GM23338 (cell line): ENCODE measurements around the gene SYCE1L.

ENCODE experiments used
- POLR2AphosphoS5 ChIP-seq: IDR thresholded peaks from 2 replicates; pipeline ENCODE4 v1.6.1; 2016; ENCODE audit warnings: antibody characterized with exemption, low read depth
- STAT1 ChIP-seq: IDR thresholded peaks from one replicate; pipeline ENCODE4 v1.6.1; 2016; ENCODE audit warnings: antibody characterized with exemption; ENCODE audit not compliant: unreplicated experiment
- TF ChIP-seq, protein P1 (sequence below), 2 experiments: fragments of 200-600 bp in 1 of 2; sonication (generic) in 1 of 2; conservative IDR thresholded peaks; 2 replicates each; pipeline versions ENCODE4 v1.5.1 to v1.6.1; 2016 to 2017; ENCODE audit warnings: antibody characterized with exemption in 2 of 2, low read depth in 2 of 2, mild to moderate bottlenecking in 2 of 2, moderate library complexity in 1 of 2

DNA sequence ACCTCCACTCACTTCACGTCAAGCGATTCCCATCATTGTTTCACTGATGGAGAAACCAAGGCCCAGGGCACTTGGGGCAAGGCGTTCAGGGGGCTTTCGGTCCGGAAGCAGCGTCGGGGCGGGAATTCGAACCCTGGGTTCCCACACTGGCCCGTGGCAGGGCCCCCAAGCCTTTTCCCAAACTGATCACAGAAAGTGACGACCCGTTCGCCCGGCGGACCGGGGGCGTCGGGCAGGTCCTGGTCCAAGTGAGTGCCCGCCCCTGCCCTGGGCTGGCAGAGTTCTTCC, 9.1 kb upstream of the SYCE1L start:
- TF ChIP-seq POLR2AphosphoS5: no peak
- TF ChIP-seq STAT1: no peak
- TF ChIP-seq, protein P1, sequence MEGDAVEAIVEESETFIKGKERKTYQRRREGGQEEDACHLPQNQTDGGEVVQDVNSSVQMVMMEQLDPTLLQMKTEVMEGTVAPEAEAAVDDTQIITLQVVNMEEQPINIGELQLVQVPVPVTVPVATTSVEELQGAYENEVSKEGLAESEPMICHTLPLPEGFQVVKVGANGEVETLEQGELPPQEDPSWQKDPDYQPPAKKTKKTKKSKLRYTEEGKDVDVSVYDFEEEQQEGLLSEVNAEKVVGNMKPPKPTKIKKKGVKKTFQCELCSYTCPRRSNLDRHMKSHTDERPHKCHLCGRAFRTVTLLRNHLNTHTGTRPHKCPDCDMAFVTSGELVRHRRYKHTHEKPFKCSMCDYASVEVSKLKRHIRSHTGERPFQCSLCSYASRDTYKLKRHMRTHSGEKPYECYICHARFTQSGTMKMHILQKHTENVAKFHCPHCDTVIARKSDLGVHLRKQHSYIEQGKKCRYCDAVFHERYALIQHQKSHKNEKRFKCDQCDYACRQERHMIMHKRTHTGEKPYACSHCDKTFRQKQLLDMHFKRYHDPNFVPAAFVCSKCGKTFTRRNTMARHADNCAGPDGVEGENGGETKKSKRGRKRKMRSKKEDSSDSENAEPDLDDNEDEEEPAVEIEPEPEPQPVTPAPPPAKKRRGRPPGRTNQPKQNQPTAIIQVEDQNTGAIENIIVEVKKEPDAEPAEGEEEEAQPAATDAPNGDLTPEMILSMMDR (conservative IDR thresholded peaks at IDR 0.05; ENCODE audit: low read depth in 2 of 2): no peak
